Measurements from ENCODE around the gene SLC35F3. TPM values are rescaled to one million over a fixed set of nuclear protein-coding genes. Genes with fewer than 3 reads are reported as not detected.
A peak's percentile ranks its signal among the peaks of the same experiment; 100 is the strongest.

Gene SLC35F3
- polyA plus RNA-seq, 4 donors, result 0.07 to 0.46 TPM; not detected in 2

DNA sequence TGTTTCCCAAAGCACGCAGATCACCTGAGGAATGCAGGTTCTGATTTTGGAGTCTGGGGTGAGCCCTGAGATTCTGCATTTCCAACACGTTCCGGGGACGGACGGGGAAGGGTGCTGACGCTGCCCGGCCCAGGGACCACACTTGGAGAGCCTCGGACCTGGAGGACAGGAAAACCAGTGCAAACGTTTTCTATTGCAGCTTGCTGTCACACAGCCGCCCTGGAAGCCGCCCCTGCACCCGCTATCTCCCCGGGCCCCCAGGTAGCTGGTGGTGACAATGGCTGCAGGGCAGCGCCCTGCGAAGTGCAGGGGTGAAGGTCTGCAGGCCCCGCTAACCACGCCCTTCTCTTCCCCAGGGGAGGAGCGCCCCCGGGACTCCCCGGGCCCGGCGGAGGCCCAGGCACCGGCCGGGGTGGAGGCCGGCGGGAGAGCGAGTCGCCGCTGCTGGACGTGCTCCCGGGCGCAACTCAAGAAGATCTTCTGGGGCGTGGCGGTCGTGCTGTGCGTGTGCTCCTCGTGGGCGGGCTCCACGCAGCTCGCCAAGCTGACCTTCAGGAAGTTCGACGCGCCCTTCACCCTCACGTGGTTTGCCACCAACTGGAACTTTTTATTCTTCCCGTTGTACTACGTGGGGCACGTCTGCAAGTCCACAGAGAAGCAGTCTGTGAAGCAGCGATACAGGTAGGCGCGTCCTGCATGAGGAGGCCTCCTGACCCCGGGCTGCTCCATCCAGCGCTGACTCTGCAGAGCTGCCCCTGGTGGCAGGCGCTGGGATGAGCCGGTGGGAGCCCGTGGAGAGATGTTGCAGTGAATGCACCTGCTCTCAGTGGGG is 326.8 kb downstream of the SLC35F3 start:
- no peak overlapping the region for H3K4me3 ChIP-seq (ENCODE audit: low read depth in 1 of 3, low read length in 3 of 3)
- 64 to 71% (median 65%) methylated on average over 50 to 55 of the region's 55 CpGs for WGBS, 3 donors
- no peaks in the 10 kb centered on the region for H3K4me1 ChIP-seq (ENCODE audit: control insufficient read depth in 3 of 3, insufficient read depth in 2 of 3, low read depth in 1 of 3, low read length in 2 of 3)
- H3K9me3 ChIP-seq (ENCODE audit: control insufficient read depth in 2 of 2, insufficient read depth in 1 of 2, low read depth in 1 of 2, low read length in 1 of 2), result no peaks in the 10 kb centered on the region
- no peaks in the 10 kb centered on the region for H3K36me3 ChIP-seq (ENCODE audit: control insufficient read depth in 3 of 3, insufficient read depth in 2 of 3, low read depth in 1 of 3, low read length in 3 of 3)
- FAIRE-seq, result no peak
- peaks cover 0 to 20% (median 0%) of the 10 kb centered on the region in 3 donors for H3K27me3 ChIP-seq (ENCODE audit: control insufficient read depth in 3 of 3, insufficient read depth in 3 of 3, low read length in 3 of 3)
- H3K27ac ChIP-seq (ENCODE audit: low read depth in 1 of 3, low read length in 2 of 3), result no peak overlapping the region
- peak in 1 of 2 donors; percentile 26 for DNase-seq

DNA sequence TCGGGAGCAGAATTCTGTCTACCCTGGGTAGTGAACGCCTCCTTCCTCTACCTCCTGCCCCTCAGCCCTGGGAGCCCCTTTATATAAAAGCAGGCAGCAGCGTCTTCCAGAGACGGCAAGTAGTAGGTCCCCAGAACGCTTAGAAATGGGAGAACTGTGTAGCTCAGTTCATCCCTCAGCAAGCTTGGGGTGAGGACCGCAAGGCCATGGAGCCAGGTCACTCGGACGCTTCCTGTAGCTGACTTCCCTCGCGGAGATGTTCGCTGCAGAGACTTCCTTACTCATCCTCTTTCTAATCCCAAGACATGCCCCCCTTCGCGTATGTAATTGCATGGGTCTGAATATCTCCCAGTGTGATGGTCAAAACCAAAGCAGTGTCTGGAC is 327.4 kb downstream of the SLC35F3 start:
- H3K36me3 ChIP-seq (ENCODE audit: control insufficient read depth in 3 of 3, insufficient read depth in 2 of 3, low read depth in 1 of 3, low read length in 3 of 3), result no peaks in the 10 kb centered on the region
- 86 to 91% (median 90%) methylated on average over 13 of the region's 13 CpGs for WGBS, 3 donors
- H3K4me3 ChIP-seq (ENCODE audit: low read depth in 1 of 3, low read length in 3 of 3), result no peak overlapping the region
- H3K4me1 ChIP-seq (ENCODE audit: control insufficient read depth in 3 of 3, insufficient read depth in 2 of 3, low read depth in 1 of 3, low read length in 2 of 3), result no peaks in the 10 kb centered on the region
- no peak overlapping the region for H3K27ac ChIP-seq (ENCODE audit: low read depth in 1 of 3, low read length in 2 of 3)
- H3K9me3 ChIP-seq (ENCODE audit: control insufficient read depth in 2 of 2, insufficient read depth in 1 of 2, low read depth in 1 of 2, low read length in 1 of 2), result no peaks in the 10 kb centered on the region
- DNase-seq (no peak), FAIRE-seq (no peak)
- H3K27me3 ChIP-seq (ENCODE audit: control insufficient read depth in 3 of 3, insufficient read depth in 3 of 3, low read length in 3 of 3), result peaks cover 0 to 20% (median 0%) of the 10 kb centered on the region in 3 donors

DNA sequence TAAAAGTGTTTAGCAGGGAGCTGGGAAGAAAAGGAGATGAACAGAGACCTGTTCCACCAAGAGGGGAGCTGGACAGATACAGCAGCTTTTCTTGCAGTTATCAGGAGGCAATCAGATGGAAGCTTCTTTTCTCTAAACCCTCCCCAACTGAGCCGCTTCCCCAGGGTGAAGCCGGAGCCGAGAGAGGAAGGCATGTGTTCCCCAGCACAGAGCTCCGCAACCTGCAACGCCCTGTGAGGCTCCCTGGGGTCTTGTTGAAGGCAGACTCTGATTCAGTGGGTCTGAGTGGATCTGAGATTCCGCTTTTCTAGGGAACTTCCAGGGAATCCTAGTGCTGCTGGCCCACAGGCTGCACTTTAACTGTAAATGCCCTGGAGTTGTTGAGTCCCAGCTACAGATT is 329.7 kb downstream of the SLC35F3 start:
- no peak for DNase-seq
- Histone ChIP-seq H3K9me3 (ENCODE audit: control insufficient read depth in 2 of 2, insufficient read depth in 1 of 2, low read depth in 1 of 2, low read length in 1 of 2) (no peaks in the 10 kb centered on the region), H3K4me1 (ENCODE audit: control insufficient read depth in 3 of 3, insufficient read depth in 2 of 3, low read depth in 1 of 3, low read length in 2 of 3) (no peaks in the 10 kb centered on the region), H3K4me3 (ENCODE audit: low read depth in 1 of 3, low read length in 3 of 3) (no peak overlapping the region), H3K27ac (ENCODE audit: low read depth in 1 of 3, low read length in 2 of 3) (no peak overlapping the region), H3K27me3 (ENCODE audit: control insufficient read depth in 3 of 3, insufficient read depth in 3 of 3, low read length in 3 of 3) (peaks cover 0 to 20% (median 0%) of the 10 kb centered on the region in 3 donors), H3K36me3 (ENCODE audit: control insufficient read depth in 3 of 3, insufficient read depth in 2 of 3, low read depth in 1 of 3, low read length in 3 of 3) (no peaks in the 10 kb centered on the region)
- no peak for FAIRE-seq
- 54 to 79% (median 69%) methylated on average over 6 of the region's 6 CpGs for WGBS, 3 donors

DNA sequence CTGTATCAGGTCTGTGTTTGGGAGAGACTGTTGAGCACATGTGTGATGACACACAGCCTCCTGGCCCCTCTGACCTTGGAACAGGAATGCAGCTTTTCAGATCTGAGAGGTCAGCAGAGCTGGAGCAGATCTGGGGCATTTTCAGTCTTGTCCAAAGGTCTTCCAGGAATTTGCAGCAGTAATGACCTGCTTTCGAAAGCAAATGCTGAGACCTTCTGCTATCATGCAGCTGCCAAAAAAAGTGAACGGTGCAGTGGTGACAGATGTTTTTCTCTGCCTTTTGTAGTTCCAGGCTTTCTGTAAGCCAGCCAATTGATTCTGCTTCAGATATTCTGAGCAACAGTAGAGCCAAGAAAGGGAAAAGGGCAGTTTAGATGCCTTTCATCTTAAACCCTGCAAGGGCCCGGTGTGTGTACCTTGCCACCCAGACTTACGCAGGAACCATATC is 331.0 kb downstream of the SLC35F3 start:
- no peaks in the 10 kb centered on the region for H3K9me3 ChIP-seq (ENCODE audit: control insufficient read depth in 2 of 2, insufficient read depth in 1 of 2, low read depth in 1 of 2, low read length in 1 of 2)
- H3K4me1 ChIP-seq (ENCODE audit: control insufficient read depth in 3 of 3, insufficient read depth in 2 of 3, low read depth in 1 of 3, low read length in 2 of 3), result no peaks in the 10 kb centered on the region
- WGBS, 3 donors, result 33 to 67% (median 53%) methylated on average over 4 of the region's 4 CpGs
- H3K36me3 ChIP-seq (ENCODE audit: control insufficient read depth in 3 of 3, insufficient read depth in 2 of 3, low read depth in 1 of 3, low read length in 3 of 3), result no peaks in the 10 kb centered on the region
- no peak overlapping the region for H3K4me3 ChIP-seq (ENCODE audit: low read depth in 1 of 3, low read length in 3 of 3)
- DNase-seq (no peak), FAIRE-seq (no peak)
- no peak overlapping the region for H3K27ac ChIP-seq (ENCODE audit: low read depth in 1 of 3, low read length in 2 of 3)
- peaks cover 0 to 15% (median 0%) of the 10 kb centered on the region in 3 donors for H3K27me3 ChIP-seq (ENCODE audit: control insufficient read depth in 3 of 3, insufficient read depth in 3 of 3, low read length in 3 of 3)

DNA sequence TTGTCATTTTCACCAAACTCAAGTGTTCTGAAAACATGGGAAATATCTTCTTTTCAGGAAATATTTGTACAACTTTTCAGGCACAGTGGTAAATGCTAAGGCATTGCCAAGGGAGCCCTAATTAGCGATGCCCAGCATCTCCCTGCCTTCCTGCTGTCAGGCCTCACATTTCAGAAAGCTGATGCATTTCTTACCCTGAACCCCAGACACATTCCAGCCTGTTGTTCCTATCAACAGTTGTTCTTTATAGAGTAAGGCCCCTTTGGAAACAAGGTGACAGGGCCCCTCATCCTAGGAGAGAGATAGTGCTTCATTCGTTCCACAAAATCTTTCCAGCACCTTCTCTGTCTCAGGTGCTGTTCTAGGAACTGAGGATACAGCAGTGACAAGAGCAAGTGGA is 332.9 kb downstream of the SLC35F3 start:
- Histone ChIP-seq H3K4me1 (ENCODE audit: control insufficient read depth in 3 of 3, insufficient read depth in 2 of 3, low read depth in 1 of 3, low read length in 2 of 3) (no peaks in the 10 kb centered on the region), H3K27me3 (ENCODE audit: control insufficient read depth in 3 of 3, insufficient read depth in 3 of 3, low read length in 3 of 3) (peaks cover 0 to 3% (median 0%) of the 10 kb centered on the region in 3 donors), H3K4me3 (ENCODE audit: low read depth in 1 of 3, low read length in 3 of 3) (no peak overlapping the region), H3K9me3 (ENCODE audit: control insufficient read depth in 2 of 2, insufficient read depth in 1 of 2, low read depth in 1 of 2, low read length in 1 of 2) (no peaks in the 10 kb centered on the region), H3K36me3 (ENCODE audit: control insufficient read depth in 3 of 3, insufficient read depth in 2 of 3, low read depth in 1 of 3, low read length in 3 of 3) (no peaks in the 10 kb centered on the region), H3K27ac (ENCODE audit: low read depth in 1 of 3, low read length in 2 of 3) (no peak overlapping the region)
- no peak for FAIRE-seq
- WGBS, 3 donors, result 82 to 88% (median 85%) methylated on average over 2 of the region's 2 CpGs
- DNase-seq, result no peak

DNA sequence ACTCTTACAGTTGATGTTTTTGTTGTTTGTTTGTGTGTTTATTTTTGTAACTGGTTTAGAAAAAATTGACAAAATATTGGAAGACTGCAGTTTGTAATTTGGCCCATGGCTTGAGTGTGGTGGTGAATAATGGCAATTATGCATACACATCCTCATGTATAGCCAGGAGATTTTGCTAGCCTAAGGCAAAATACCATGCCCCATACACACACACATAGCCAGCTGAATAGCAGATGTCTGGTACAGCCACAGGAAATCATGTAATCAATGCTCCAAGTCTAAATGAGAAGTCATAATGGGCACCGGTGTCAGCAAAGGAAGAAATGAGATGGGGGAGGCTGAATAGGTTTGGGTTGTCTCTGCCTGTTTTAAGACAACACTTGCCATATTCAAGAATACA is 333.6 kb downstream of the SLC35F3 start:
- WGBS, 3 donors, result 75 to 88% (median 79%) methylated on average over 1 of the region's 1 CpG
- no peak for DNase-seq
- no peak overlapping the region for H3K27ac ChIP-seq (ENCODE audit: low read depth in 1 of 3, low read length in 2 of 3)
- FAIRE-seq, result no peak
- no peaks in the 10 kb centered on the region for H3K36me3 ChIP-seq (ENCODE audit: control insufficient read depth in 3 of 3, insufficient read depth in 2 of 3, low read depth in 1 of 3, low read length in 3 of 3)
- H3K4me3 ChIP-seq (ENCODE audit: low read depth in 1 of 3, low read length in 3 of 3), result no peak overlapping the region
- peaks cover 0 to 3% (median 0%) of the 10 kb centered on the region in 3 donors for H3K27me3 ChIP-seq (ENCODE audit: control insufficient read depth in 3 of 3, insufficient read depth in 3 of 3, low read length in 3 of 3)
- no peaks in the 10 kb centered on the region for H3K9me3 ChIP-seq (ENCODE audit: control insufficient read depth in 2 of 2, insufficient read depth in 1 of 2, low read depth in 1 of 2, low read length in 1 of 2)
- no peaks in the 10 kb centered on the region for H3K4me1 ChIP-seq (ENCODE audit: control insufficient read depth in 3 of 3, insufficient read depth in 2 of 3, low read depth in 1 of 3, low read length in 2 of 3)

DNA sequence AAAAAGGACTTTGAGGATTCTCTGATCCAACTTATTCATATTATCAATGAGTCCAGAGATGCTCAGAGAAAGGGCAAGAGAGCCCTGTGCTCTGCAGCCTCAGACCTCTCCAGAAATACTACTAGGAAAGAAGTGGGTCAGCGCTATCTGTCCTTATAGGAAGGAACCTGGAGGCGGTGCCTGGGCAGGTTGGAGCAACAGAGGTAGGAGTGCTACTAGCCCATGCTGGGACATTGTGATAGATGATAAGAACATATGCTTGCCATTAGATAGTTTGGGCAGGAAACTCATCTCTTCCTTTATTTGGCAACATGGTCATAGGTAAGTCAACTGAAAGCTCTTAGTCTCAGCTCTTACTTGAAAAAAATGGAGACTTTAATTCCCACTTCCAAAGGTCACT is 335.0 kb downstream of the SLC35F3 start:
- Histone ChIP-seq H3K36me3 (ENCODE audit: control insufficient read depth in 3 of 3, insufficient read depth in 2 of 3, low read depth in 1 of 3, low read length in 3 of 3) (no peaks in the 10 kb centered on the region), H3K4me1 (ENCODE audit: control insufficient read depth in 3 of 3, insufficient read depth in 2 of 3, low read depth in 1 of 3, low read length in 2 of 3) (no peaks in the 10 kb centered on the region), H3K27ac (ENCODE audit: low read depth in 1 of 3, low read length in 2 of 3) (no peak overlapping the region), H3K27me3 (ENCODE audit: control insufficient read depth in 3 of 3, insufficient read depth in 3 of 3, low read length in 3 of 3) (peaks cover 0 to 3% (median 0%) of the 10 kb centered on the region in 3 donors), H3K9me3 (ENCODE audit: control insufficient read depth in 2 of 2, insufficient read depth in 1 of 2, low read depth in 1 of 2, low read length in 1 of 2) (no peaks in the 10 kb centered on the region), H3K4me3 (ENCODE audit: low read depth in 1 of 3, low read length in 3 of 3) (no peak overlapping the region)
- DNase-seq, result no peak
- 95 to 98% (median 98%) methylated on average over 2 of the region's 2 CpGs for WGBS, 3 donors
- FAIRE-seq, result no peak

DNA sequence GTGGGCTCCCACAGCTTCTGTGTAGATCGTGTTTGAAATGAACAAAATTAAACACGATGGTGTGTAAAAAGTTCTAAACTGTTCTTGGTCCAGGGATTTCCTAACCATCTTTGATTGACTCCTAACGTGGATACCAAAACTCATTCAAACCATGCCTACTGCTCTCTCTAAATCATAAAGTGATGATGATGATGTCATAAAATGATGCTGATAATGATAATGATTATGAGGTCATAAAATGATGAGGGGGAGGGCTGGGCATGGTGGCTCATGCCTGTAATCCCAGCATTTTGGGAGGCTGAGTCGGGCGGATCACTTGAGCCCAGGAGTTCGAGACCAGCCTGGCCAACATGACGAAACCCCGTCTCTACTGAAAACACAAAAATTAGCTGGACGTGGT is 335.5 kb downstream of the SLC35F3 start:
- FAIRE-seq (no peak), DNase-seq (no peak)
- Histone ChIP-seq H3K36me3 (ENCODE audit: control insufficient read depth in 3 of 3, insufficient read depth in 2 of 3, low read depth in 1 of 3, low read length in 3 of 3) (no peaks in the 10 kb centered on the region), H3K4me1 (ENCODE audit: control insufficient read depth in 3 of 3, insufficient read depth in 2 of 3, low read depth in 1 of 3, low read length in 2 of 3) (no peaks in the 10 kb centered on the region), H3K9me3 (ENCODE audit: control insufficient read depth in 2 of 2, insufficient read depth in 1 of 2, low read depth in 1 of 2, low read length in 1 of 2) (no peaks in the 10 kb centered on the region), H3K4me3 (ENCODE audit: low read depth in 1 of 3, low read length in 3 of 3) (no peak overlapping the region), H3K27me3 (ENCODE audit: control insufficient read depth in 3 of 3, insufficient read depth in 3 of 3, low read length in 3 of 3) (peaks cover 0 to 2% (median 0%) of the 10 kb centered on the region in 3 donors), H3K27ac (ENCODE audit: low read depth in 1 of 3, low read length in 2 of 3) (no peak overlapping the region)
- 85 to 91% (median 89%) methylated on average over 9 of the region's 9 CpGs for WGBS, 3 donors

DNA sequence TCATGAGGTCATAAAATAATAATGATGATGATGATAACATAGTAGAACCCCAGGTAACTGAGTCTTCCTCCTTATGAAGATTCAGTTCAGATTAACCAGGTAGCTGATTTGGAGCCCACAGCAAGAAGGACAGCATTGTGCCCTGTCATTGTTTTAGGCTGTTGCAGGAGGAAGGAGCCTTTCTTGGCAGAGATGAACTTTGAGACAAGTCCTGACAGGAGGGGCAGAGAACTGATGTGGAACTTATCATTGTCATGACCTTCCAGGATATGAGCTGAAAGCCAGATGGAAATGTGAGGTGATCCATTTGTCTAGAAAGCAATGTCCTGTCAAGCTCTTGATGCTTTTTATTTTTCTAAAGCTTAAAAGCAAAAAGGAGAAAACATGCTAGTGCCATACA is 336.2 kb downstream of the SLC35F3 start:
- H3K4me3 ChIP-seq (ENCODE audit: low read depth in 1 of 3, low read length in 3 of 3), result no peak overlapping the region
- FAIRE-seq, result no peak
- H3K4me1 ChIP-seq (ENCODE audit: control insufficient read depth in 3 of 3, insufficient read depth in 2 of 3, low read depth in 1 of 3, low read length in 2 of 3), result no peaks in the 10 kb centered on the region
- no peaks in the 10 kb centered on the region for H3K27me3 ChIP-seq (ENCODE audit: control insufficient read depth in 3 of 3, insufficient read depth in 3 of 3, low read length in 3 of 3)
- no peaks in the 10 kb centered on the region for H3K36me3 ChIP-seq (ENCODE audit: control insufficient read depth in 3 of 3, insufficient read depth in 2 of 3, low read depth in 1 of 3, low read length in 3 of 3)
- H3K27ac ChIP-seq (ENCODE audit: low read depth in 1 of 3, low read length in 2 of 3), result no peak overlapping the region
- H3K9me3 ChIP-seq (ENCODE audit: control insufficient read depth in 2 of 2, insufficient read depth in 1 of 2, low read depth in 1 of 2, low read length in 1 of 2), result no peaks in the 10 kb centered on the region
- no peak for DNase-seq
